SK-N-SH (cell line): ENCODE results near the gene SHCBP1L.

Source experiments
- EP300 ChIP-seq, 2 experiments: IDR thresholded peaks; 2 replicates each; pipeline versions ENCODE4 v1.4.0 to v1.6.1; 2012; ENCODE audit warnings: borderline replicate concordance in 1 of 2, low read depth in 1 of 2, low read length in 1 of 2
- EZH2phosphoT487 ChIP-seq: fragments of 200-600 bp; sonication (generic); IDR thresholded peaks from 2 replicates; pipeline ENCODE4 v1.6.1; 2017; ENCODE audit warnings: low read depth, mixed run types, mild to moderate bottlenecking, antibody characterized with exemption, moderate library complexity, borderline replicate concordance
- FOXJ3 ChIP-seq: sonication (generic); formaldehyde crosslinking; IDR thresholded peaks from 2 replicates; pipeline ENCODE4 v1.5.1; 2020; ENCODE audit warnings: mild to moderate bottlenecking, missing genetic modification reagents
- POLR2AphosphoS5 ChIP-seq: IDR thresholded peaks from 2 replicates; pipeline ENCODE4 v1.6.1; 2012; ENCODE audit warnings: low read depth, low read length
- RAD21 ChIP-seq: IDR thresholded peaks from 2 replicates; pipeline ENCODE4 v1.6.1; 2012; ENCODE audit warnings: mild to moderate bottlenecking, low read length
- RCOR1 ChIP-seq: fragments of 150-350 bp; IDR thresholded peaks from 2 replicates; pipeline ENCODE4 v1.6.1; 2017; ENCODE audit warnings: antibody characterized with exemption, low read length
- REST ChIP-seq: IDR thresholded peaks from 2 replicates; pipeline ENCODE4 v1.6.1; 2012; ENCODE audit warnings: mild to moderate bottlenecking, low read depth, low read length, moderate library complexity
- RXRA ChIP-seq: IDR thresholded peaks from 2 replicates; pipeline ENCODE4 v1.4.0; 2012; ENCODE audit warnings: low read depth, mild to moderate bottlenecking, borderline replicate concordance
- SMC3 ChIP-seq: IDR thresholded peaks from 2 replicates; pipeline ENCODE4 v1.6.1; 2012; ENCODE audit warnings: low read depth, low read length, improper control_type of control experiment
- TAF1 ChIP-seq: IDR thresholded peaks from 2 replicates; pipeline ENCODE4 v1.6.1; 2012; ENCODE audit warnings: low read depth, mild to moderate bottlenecking, low read length, moderate library complexity, borderline replicate concordance
- TF ChIP-seq, protein P1 (sequence below): fragments of 200-600 bp; sonication (generic); IDR thresholded peaks from 2 replicates; pipeline ENCODE4 v1.6.1; 2017; ENCODE audit warnings: antibody characterized with exemption, mild to moderate bottlenecking, moderate library complexity

DNA sequence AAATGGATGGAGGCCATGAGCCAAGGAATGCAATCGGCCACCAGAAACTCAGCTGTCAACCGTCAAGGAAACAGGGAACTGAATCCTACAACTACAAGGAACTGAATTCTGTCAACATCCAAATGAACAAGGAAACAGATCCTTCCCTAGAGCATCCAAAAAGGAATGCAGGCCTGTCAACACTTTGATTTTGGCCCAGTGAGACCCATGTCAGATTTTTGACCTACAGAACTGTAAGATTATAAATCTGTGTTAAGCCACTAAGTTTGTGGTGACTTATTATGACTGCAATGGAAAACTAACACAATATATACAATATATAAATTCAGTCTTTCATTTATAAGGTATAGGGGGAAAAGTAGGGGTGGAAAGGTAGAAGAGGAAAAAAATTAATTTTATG, 55.3 kb downstream of the SHCBP1L start:
- TF ChIP-seq, protein P1, sequence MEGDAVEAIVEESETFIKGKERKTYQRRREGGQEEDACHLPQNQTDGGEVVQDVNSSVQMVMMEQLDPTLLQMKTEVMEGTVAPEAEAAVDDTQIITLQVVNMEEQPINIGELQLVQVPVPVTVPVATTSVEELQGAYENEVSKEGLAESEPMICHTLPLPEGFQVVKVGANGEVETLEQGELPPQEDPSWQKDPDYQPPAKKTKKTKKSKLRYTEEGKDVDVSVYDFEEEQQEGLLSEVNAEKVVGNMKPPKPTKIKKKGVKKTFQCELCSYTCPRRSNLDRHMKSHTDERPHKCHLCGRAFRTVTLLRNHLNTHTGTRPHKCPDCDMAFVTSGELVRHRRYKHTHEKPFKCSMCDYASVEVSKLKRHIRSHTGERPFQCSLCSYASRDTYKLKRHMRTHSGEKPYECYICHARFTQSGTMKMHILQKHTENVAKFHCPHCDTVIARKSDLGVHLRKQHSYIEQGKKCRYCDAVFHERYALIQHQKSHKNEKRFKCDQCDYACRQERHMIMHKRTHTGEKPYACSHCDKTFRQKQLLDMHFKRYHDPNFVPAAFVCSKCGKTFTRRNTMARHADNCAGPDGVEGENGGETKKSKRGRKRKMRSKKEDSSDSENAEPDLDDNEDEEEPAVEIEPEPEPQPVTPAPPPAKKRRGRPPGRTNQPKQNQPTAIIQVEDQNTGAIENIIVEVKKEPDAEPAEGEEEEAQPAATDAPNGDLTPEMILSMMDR: no peak
- TF ChIP-seq RAD21 (no peak), FOXJ3 (CRISPR knock-in tag) (no peak), SMC3 (no peak), RCOR1 (no peak), POLR2AphosphoS5 (no peak), EZH2phosphoT487 (no peak), REST (no peak), RXRA (no peak), EP300 (IDR thresholded peaks at IDR 0.05; ENCODE audit: borderline replicate concordance in 1 of 2, low read depth in 1 of 2, low read length in 1 of 2) (no peak), TAF1 (no peak)
